ENCODE measurements around the gene LGI2.

Gene LGI2

DNA sequence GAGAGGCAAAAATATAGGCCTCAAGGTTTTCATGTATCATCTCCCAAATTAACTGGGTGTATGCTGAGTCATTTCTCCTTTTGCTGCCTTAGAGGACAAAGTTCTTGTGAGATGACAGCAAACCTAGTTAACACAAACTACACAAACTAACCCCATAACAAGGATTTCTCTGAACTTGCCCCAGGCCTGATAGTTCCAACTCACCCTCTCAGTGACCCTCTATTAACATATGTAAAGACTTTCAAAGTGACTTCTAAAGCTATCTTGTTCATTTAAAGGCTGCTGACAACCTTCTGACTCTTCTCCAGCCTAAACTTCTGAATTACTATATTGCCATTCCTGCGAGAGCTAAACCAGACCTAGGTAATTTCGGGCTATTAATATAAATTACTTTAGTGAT lies 74.7 kb downstream of the LGI2 start:
- Histone ChIP-seq H3K9me3 (ENCODE audit: insufficient read depth, low read length, severe bottlenecking) (no peaks in the 10 kb centered on the region), H3K27ac (ENCODE audit: low read length) (no peak overlapping the region), H3K4me1 (ENCODE audit: insufficient read depth, low read length) (no peaks in the 10 kb centered on the region), H3K27me3 (ENCODE audit: insufficient read depth, low read length, poor library complexity) (no peaks in the 10 kb centered on the region), H3K4me2 (ENCODE audit: insufficient read depth, low read length) (no peak overlapping the region), H2AFZ (ENCODE audit: low read depth, low read length) (no peak overlapping the region), H3K4me3 (ENCODE audit: low read depth in 1 of 2, low read length in 2 of 2) (no peak overlapping the region), H3K36me3 (ENCODE audit: insufficient read depth, low read length) (no peaks in the 10 kb centered on the region), H4K20me1 (ENCODE audit: insufficient read depth, low read length) (no peaks in the 10 kb centered on the region), H3K9ac (ENCODE audit: low read depth, low read length) (no peak overlapping the region), H3K79me2 (ENCODE audit: insufficient read depth, low read length) (no peaks in the 10 kb centered on the region)
- DNase-seq (no peak), ATAC-seq (ENCODE audit: insufficient read depth, low read depth) (no peak)
- no peak for TF ChIP-seq EZH2 (IDR thresholded peaks at IDR 0.05; ENCODE audit: borderline replicate concordance, low read depth, low read length, severe bottlenecking)
- TF ChIP-seq, protein P1, sequence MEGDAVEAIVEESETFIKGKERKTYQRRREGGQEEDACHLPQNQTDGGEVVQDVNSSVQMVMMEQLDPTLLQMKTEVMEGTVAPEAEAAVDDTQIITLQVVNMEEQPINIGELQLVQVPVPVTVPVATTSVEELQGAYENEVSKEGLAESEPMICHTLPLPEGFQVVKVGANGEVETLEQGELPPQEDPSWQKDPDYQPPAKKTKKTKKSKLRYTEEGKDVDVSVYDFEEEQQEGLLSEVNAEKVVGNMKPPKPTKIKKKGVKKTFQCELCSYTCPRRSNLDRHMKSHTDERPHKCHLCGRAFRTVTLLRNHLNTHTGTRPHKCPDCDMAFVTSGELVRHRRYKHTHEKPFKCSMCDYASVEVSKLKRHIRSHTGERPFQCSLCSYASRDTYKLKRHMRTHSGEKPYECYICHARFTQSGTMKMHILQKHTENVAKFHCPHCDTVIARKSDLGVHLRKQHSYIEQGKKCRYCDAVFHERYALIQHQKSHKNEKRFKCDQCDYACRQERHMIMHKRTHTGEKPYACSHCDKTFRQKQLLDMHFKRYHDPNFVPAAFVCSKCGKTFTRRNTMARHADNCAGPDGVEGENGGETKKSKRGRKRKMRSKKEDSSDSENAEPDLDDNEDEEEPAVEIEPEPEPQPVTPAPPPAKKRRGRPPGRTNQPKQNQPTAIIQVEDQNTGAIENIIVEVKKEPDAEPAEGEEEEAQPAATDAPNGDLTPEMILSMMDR (IDR thresholded peaks at IDR 0.05; ENCODE audit: borderline replicate concordance, extremely low read depth, low read length, poor library complexity, severe bottlenecking), result no peak

DNA sequence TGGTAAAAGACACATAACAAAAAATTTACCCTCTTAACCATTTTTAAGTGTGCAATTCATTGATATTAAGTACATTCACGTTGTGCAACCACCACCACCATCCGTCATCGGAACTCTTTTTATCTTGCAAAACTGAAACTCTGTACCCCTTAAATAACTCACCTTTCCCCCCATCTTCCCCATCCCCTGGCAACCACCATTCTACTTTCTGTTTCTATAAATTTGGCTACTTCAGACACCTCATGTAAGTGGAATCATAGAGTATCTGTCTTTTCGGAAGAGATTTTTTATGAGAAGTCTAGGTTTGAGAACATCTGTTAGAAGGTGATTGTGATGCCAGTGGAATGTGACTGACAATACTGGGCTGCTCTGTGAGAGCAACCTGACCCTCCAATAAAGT lies 78.1 kb downstream of the LGI2 start:
- no peaks in the 10 kb centered on the region for H3K79me2 ChIP-seq (ENCODE audit: insufficient read depth, low read length)
- no peak overlapping the region for H3K4me2 ChIP-seq (ENCODE audit: insufficient read depth, low read length)
- H3K9me3 ChIP-seq (ENCODE audit: insufficient read depth, low read length, severe bottlenecking), result no peaks in the 10 kb centered on the region
- no peak for DNase-seq
- H3K36me3 ChIP-seq (ENCODE audit: insufficient read depth, low read length), result no peaks in the 10 kb centered on the region
- ATAC-seq (ENCODE audit: insufficient read depth, low read depth), result no peak
- no peak overlapping the region for H2AFZ ChIP-seq (ENCODE audit: low read depth, low read length)
- no peaks in the 10 kb centered on the region for H3K4me1 ChIP-seq (ENCODE audit: insufficient read depth, low read length)
- TF ChIP-seq, protein P1 (IDR thresholded peaks at IDR 0.05; ENCODE audit: borderline replicate concordance, extremely low read depth, low read length, poor library complexity, severe bottlenecking), result no peak
- TF ChIP-seq EZH2 (IDR thresholded peaks at IDR 0.05; ENCODE audit: borderline replicate concordance, low read depth, low read length, severe bottlenecking), result no peak
- H4K20me1 ChIP-seq (ENCODE audit: insufficient read depth, low read length), result no peaks in the 10 kb centered on the region
- no peak overlapping the region for H3K4me3 ChIP-seq (ENCODE audit: low read depth in 1 of 2, low read length in 2 of 2)
- no peaks in the 10 kb centered on the region for H3K27me3 ChIP-seq (ENCODE audit: insufficient read depth, low read length, poor library complexity)
- H3K27ac ChIP-seq (ENCODE audit: low read length), result no peak overlapping the region
- H3K9ac ChIP-seq (ENCODE audit: low read depth, low read length), result no peak overlapping the region

DNA sequence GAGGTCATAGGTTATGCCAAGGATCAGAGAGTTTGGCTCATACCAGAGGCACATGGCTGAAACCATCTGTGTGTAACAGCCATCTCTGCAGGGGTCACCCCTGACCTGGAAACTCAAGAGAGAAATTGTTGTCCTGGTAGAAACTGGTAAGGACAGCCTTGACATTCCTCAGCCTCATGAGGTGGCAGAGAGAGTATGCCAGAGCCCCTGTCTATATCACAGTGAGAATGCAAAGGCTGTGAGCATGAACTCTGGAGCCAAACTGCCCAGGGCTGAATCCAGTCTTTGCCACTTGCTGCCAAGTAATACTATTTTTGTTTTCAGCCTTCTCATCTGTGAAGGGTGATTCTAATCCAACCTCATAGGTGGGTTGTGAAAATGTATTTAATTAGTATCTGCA lies 80.8 kb downstream of the LGI2 start:
- DNase-seq (no peak), ATAC-seq (ENCODE audit: insufficient read depth, low read depth) (no peak)
- Histone ChIP-seq H3K4me2 (ENCODE audit: insufficient read depth, low read length) (no peak overlapping the region), H3K36me3 (ENCODE audit: insufficient read depth, low read length) (no peaks in the 10 kb centered on the region), H3K9ac (ENCODE audit: low read depth, low read length) (no peak overlapping the region), H3K79me2 (ENCODE audit: insufficient read depth, low read length) (no peaks in the 10 kb centered on the region), H3K27me3 (ENCODE audit: insufficient read depth, low read length, poor library complexity) (no peaks in the 10 kb centered on the region), H2AFZ (ENCODE audit: low read depth, low read length) (no peak overlapping the region), H3K4me3 (ENCODE audit: low read depth in 1 of 2, low read length in 2 of 2) (no peak overlapping the region), H3K27ac (ENCODE audit: low read length) (no peak overlapping the region), H3K4me1 (ENCODE audit: insufficient read depth, low read length) (no peaks in the 10 kb centered on the region), H4K20me1 (ENCODE audit: insufficient read depth, low read length) (no peaks in the 10 kb centered on the region), H3K9me3 (ENCODE audit: insufficient read depth, low read length, severe bottlenecking) (no peaks in the 10 kb centered on the region)
- TF ChIP-seq, protein P1 (IDR thresholded peaks at IDR 0.05; ENCODE audit: borderline replicate concordance, extremely low read depth, low read length, poor library complexity, severe bottlenecking), result no peak
- TF ChIP-seq EZH2 (IDR thresholded peaks at IDR 0.05; ENCODE audit: borderline replicate concordance, low read depth, low read length, severe bottlenecking), result no peak
